ENCODE results near the gene ACVR1.
A peak's percentile ranks its signal among the peaks of the same experiment; 100 is the strongest.

The ACVR1 gene

GRCh38 chr2:157804355-157804754, 71.8 kb downstream of the ACVR1 start:
- Mint-ChIP-seq H3K36me3 (ENCODE audit: insufficient read depth) (no peaks in the 10 kb centered on the region), H3K27me3 (no peaks in the 10 kb centered on the region), H3K4me3 (no peak overlapping the region), H3K9me3 (no peaks in the 10 kb centered on the region), H3K27ac (no peak overlapping the region), H3K4me1 (ENCODE audit: low read depth in 2 of 2) (no peaks in the 10 kb centered on the region)
- DNase-seq (no peak), ATAC-seq (replicated peaks) (no peak)

- DNase-seq (no peak), ATAC-seq (replicated peaks) (no peak)
- Mint-ChIP-seq H3K9me3 (no peaks in the 10 kb centered on the region), H3K27ac (no peak overlapping the region), H3K4me3 (no peak overlapping the region), H3K4me1 (ENCODE audit: low read depth in 2 of 2) (no peaks in the 10 kb centered on the region), H3K36me3 (ENCODE audit: insufficient read depth) (no peaks in the 10 kb centered on the region), H3K27me3 (no peaks in the 10 kb centered on the region)
Observed at GRCh38 chr2:157803952-157804351, 72.2 kb downstream of the ACVR1 start.

GRCh38 chr2:157803476-157803875, 72.7 kb downstream of the ACVR1 start:
- Mint-ChIP-seq H3K36me3 (ENCODE audit: insufficient read depth) (no peaks in the 10 kb centered on the region), H3K4me1 (ENCODE audit: low read depth in 2 of 2) (no peaks in the 10 kb centered on the region), H3K27ac (no peak overlapping the region), H3K27me3 (no peaks in the 10 kb centered on the region), H3K4me3 (no peak overlapping the region), H3K9me3 (no peaks in the 10 kb centered on the region)
- no peak for ATAC-seq (replicated peaks)
- DNase-seq: no peak

- H3K4me1 Mint-ChIP-seq (ENCODE audit: low read depth in 2 of 2): no peaks in the 10 kb centered on the region
- H3K4me3 Mint-ChIP-seq: no peak overlapping the region
- DNase-seq (no peak), ATAC-seq (replicated peaks) (no peak)
- H3K36me3 Mint-ChIP-seq (ENCODE audit: insufficient read depth): no peaks in the 10 kb centered on the region
- H3K9me3 Mint-ChIP-seq: no peaks in the 10 kb centered on the region
- H3K27me3 Mint-ChIP-seq: no peaks in the 10 kb centered on the region
- peak overlapping the region in 1 of 2 donors; percentile 59 for H3K27ac Mint-ChIP-seq
Observed at GRCh38 chr2:157800838-157801495, 75.2 kb downstream of the ACVR1 start.

- no peaks in the 10 kb centered on the region for H3K27me3 Mint-ChIP-seq
- H3K36me3 Mint-ChIP-seq (ENCODE audit: insufficient read depth): no peaks in the 10 kb centered on the region
- H3K4me1 Mint-ChIP-seq (ENCODE audit: low read depth in 2 of 2): peaks cover 0 to 2% of the 10 kb centered on the region in 2 donors
- peak overlapping the region in 1 of 2 donors; percentile 6 for H3K27ac Mint-ChIP-seq
- DNase-seq: no peak
- no peak overlapping the region for H3K4me3 Mint-ChIP-seq
- H3K9me3 Mint-ChIP-seq: no peaks in the 10 kb centered on the region
- ATAC-seq (replicated peaks): no peak
Observed at GRCh38 chr2:157793053-157793612, 83.0 kb downstream of the ACVR1 start.

- ATAC-seq (replicated peaks) (no peak), DNase-seq (no peak)
- H3K4me1 Mint-ChIP-seq (ENCODE audit: low read depth in 2 of 2): peaks cover 0 to 4% of the 10 kb centered on the region in 2 donors
- no peaks in the 10 kb centered on the region for H3K27me3 Mint-ChIP-seq
- H3K4me3 Mint-ChIP-seq: no peak overlapping the region
- no peaks in the 10 kb centered on the region for H3K9me3 Mint-ChIP-seq
- H3K27ac Mint-ChIP-seq: no peak overlapping the region
- no peaks in the 10 kb centered on the region for H3K36me3 Mint-ChIP-seq (ENCODE audit: insufficient read depth)
Observed at GRCh38 chr2:157792335-157793052, 83.6 kb downstream of the ACVR1 start.

GRCh38 chr2:157790780-157791179, 85.3 kb downstream of the ACVR1 start:
- Mint-ChIP-seq H3K27me3 (no peaks in the 10 kb centered on the region), H3K9me3 (no peaks in the 10 kb centered on the region), H3K4me3 (no peak overlapping the region), H3K27ac (no peak overlapping the region), H3K4me1 (ENCODE audit: low read depth in 2 of 2) (peaks cover 0 to 4% of the 10 kb centered on the region in 2 donors), H3K36me3 (ENCODE audit: insufficient read depth) (no peaks in the 10 kb centered on the region)
- ATAC-seq (replicated peaks) (no peak), DNase-seq (no peak)

- Mint-ChIP-seq H3K27ac (no peak overlapping the region), H3K36me3 (ENCODE audit: insufficient read depth) (no peaks in the 10 kb centered on the region), H3K27me3 (no peaks in the 10 kb centered on the region), H3K9me3 (no peaks in the 10 kb centered on the region), H3K4me1 (ENCODE audit: low read depth in 2 of 2) (peaks cover 0 to 4% of the 10 kb centered on the region in 2 donors), H3K4me3 (no peak overlapping the region)
- DNase-seq (no peak), ATAC-seq (replicated peaks) (no peak)
Observed at GRCh38 chr2:157789933-157790511, 86.1 kb downstream of the ACVR1 start.

GRCh38 chr2:157789256-157789655, 86.9 kb downstream of the ACVR1 start:
- H3K27me3 Mint-ChIP-seq: no peaks in the 10 kb centered on the region
- peaks cover 0 to 5% of the 10 kb centered on the region in 2 donors for H3K4me1 Mint-ChIP-seq (ENCODE audit: low read depth in 2 of 2)
- H3K9me3 Mint-ChIP-seq: no peaks in the 10 kb centered on the region
- DNase-seq (no peak), ATAC-seq (replicated peaks) (no peak)
- H3K4me3 Mint-ChIP-seq: no peak overlapping the region
- no peaks in the 10 kb centered on the region for H3K36me3 Mint-ChIP-seq (ENCODE audit: insufficient read depth)
- no peak overlapping the region for H3K27ac Mint-ChIP-seq

GRCh38 chr2:157788201-157788600, 87.9 kb downstream of the ACVR1 start:
- Mint-ChIP-seq H3K36me3 (ENCODE audit: insufficient read depth) (no peaks in the 10 kb centered on the region), H3K4me3 (no peak overlapping the region), H3K27ac (peak overlapping the region in 1 of 2 donors; percentile 53), H3K4me1 (ENCODE audit: low read depth in 2 of 2) (peaks cover 0 to 9% of the 10 kb centered on the region in 2 donors), H3K9me3 (no peaks in the 10 kb centered on the region), H3K27me3 (no peaks in the 10 kb centered on the region)
- ATAC-seq (replicated peaks): no peak
- DNase-seq: no peak

- H3K4me3 Mint-ChIP-seq: no peak overlapping the region
- no peaks in the 10 kb centered on the region for H3K27me3 Mint-ChIP-seq
- no peak for ATAC-seq (replicated peaks)
- H3K36me3 Mint-ChIP-seq (ENCODE audit: insufficient read depth): no peaks in the 10 kb centered on the region
- H3K4me1 Mint-ChIP-seq (ENCODE audit: low read depth in 2 of 2): peaks cover 4 to 9% of the 10 kb centered on the region in 2 donors
- DNase-seq: no peak
- H3K9me3 Mint-ChIP-seq: no peaks in the 10 kb centered on the region
- no peak overlapping the region for H3K27ac Mint-ChIP-seq
Observed at GRCh38 chr2:157787364-157787938, 88.7 kb downstream of the ACVR1 start.

- Mint-ChIP-seq H3K36me3 (ENCODE audit: insufficient read depth) (no peaks in the 10 kb centered on the region), H3K4me3 (no peak overlapping the region), H3K27ac (peak overlapping the region in 1 of 2 donors; percentile 15), H3K27me3 (no peaks in the 10 kb centered on the region), H3K9me3 (no peaks in the 10 kb centered on the region), H3K4me1 (ENCODE audit: low read depth in 2 of 2) (peaks cover 9% of the 10 kb centered on the region in 2 donors)
- DNase-seq (no peak), ATAC-seq (replicated peaks) (no peak)
Observed at GRCh38 chr2:157786663-157787363, 89.3 kb downstream of the ACVR1 start.

Data from effector memory CD8-positive, alpha-beta T cell (primary cell).